MG63 (cell line): ENCODE data around the gene COL25A1. TPM values are rescaled to one million over a fixed set of nuclear protein-coding genes. Genes with fewer than 3 reads are reported as not detected.
"Not testable (repeated sequence)": the region's sequence is repeated elsewhere in the genome, so short reads cannot be mapped to it uniquely, and the experiment has no call there.

ENCODE experiments used
- DNase-seq: peaks from one replicate; pipeline ENCODE4 v3.0.0-alpha.2; 2020
- H3K27me3 ChIP-seq: fragments of 250-450 bp; sonication (Bioruptor Pico); 2 replicates; pipeline ENCODE4 v1.5.1; 2020; ENCODE audit warnings: mild to moderate bottlenecking, moderate library complexity
- H3K36me3 ChIP-seq: fragments of 250-450 bp; sonication (Bioruptor Pico); 2 replicates; pipeline ENCODE4 v1.5.1; 2020; ENCODE audit warnings: mild to moderate bottlenecking, moderate library complexity
- H3K4me3 ChIP-seq: fragments of 250-450 bp; sonication (Bioruptor Pico); 2 replicates; pipeline ENCODE4 v1.5.1; 2020; ENCODE audit warnings: mild to moderate bottlenecking, moderate library complexity
- H3K9me3 ChIP-seq: fragments of 250-450 bp; sonication (Bioruptor Pico); 2 replicates; pipeline ENCODE4 v1.5.1; 2020; ENCODE audit warnings: mild to moderate bottlenecking, moderate library complexity
- total RNA-seq: library from RNA; depleted of rRNA; stranded (reverse); fragments of >200 nt; shearing (Covaris generic); gene quantifications from 2 replicates; pipeline ENCODE4 v1.2.3, GENCODE V29; 2014; ENCODE audit warnings: low replicate concordance

COL25A1 gene
- total RNA-seq, 1 experiment from 2014 or later: not detected

DNA sequence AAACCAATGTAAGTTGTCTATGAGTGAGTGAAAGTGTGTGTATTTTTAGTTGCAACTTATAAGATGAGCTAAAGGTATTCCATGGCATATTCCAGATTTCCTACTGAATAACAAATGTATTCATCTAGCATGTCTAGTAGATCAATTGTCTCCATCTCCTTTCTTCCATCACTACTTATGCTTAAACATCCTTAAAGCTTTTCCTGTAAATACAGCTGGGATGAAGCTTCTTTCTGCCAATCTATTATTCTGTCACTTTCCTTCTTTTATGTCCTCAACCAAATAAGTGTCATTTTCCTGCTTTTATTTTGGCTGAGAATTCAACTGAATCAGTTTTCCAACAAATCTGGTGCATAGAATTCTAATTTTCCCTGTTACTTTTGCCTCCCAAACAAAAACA, 136.3 kb downstream of the COL25A1 start:
- no peak for DNase-seq
- Histone ChIP-seq H3K36me3 (no peaks in the 10 kb centered on the region), H3K9me3 (no peaks in the 10 kb centered on the region), H3K27me3 (no peaks in the 10 kb centered on the region), H3K4me3 (no peak overlapping the region)

DNA sequence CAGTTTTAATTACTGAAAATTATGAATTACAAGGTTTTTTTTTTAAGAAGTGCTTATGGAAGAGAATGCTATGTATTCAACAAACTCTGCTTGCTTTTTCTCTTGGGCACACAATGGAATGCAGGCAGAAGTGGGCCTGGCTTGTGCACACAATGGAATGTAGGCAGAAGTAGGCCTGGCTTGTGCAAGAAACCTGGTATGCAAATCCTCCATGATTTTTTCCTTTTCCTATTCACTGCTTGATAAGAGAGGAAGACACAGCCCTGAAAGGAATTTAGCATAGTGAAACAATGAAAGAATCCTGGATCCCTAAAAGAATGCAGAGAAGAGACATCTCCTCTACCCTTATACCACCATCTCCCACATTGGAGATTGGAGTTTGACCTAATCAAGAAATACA, 138.4 kb downstream of the COL25A1 start:
- Histone ChIP-seq H3K4me3 (no peak overlapping the region), H3K27me3 (no peaks in the 10 kb centered on the region), H3K36me3 (no peaks in the 10 kb centered on the region), H3K9me3 (no peaks in the 10 kb centered on the region)
- DNase-seq: no peak

GRCh38 chr4:109163493-109163892, 139.0 kb downstream of the COL25A1 start:
- DNase-seq: no peak
- no peak overlapping the region for H3K4me3 ChIP-seq
- H3K36me3 ChIP-seq: no peaks in the 10 kb centered on the region
- no peaks in the 10 kb centered on the region for H3K27me3 ChIP-seq
- H3K9me3 ChIP-seq: no peaks in the 10 kb centered on the region

DNA sequence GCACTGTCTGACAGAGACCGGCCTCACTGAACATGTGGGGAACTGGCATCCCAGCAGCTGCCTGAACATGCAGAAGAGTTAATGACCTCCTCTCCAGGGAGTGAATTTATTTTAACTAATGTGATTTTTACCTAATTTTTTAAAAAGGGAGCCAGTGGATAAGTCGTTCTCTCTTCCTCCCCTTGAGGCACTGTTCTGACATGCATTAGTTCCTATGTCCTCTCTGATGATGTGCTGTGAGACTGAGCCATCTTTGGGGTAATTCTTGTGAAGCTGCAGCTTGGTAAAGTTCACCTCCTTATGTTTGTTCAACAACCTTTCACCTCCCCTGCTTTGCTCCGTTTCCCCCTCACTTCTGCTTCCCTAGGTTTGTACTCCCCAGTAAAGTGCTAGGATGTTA, 139.7 kb downstream of the COL25A1 start:
- H3K36me3 ChIP-seq: no peaks in the 10 kb centered on the region
- no peaks in the 10 kb centered on the region for H3K9me3 ChIP-seq
- H3K27me3 ChIP-seq: no peaks in the 10 kb centered on the region
- H3K4me3 ChIP-seq: no peak overlapping the region
- DNase-seq: no peak

GRCh38 chr4:109160494-109160893, 142.0 kb downstream of the COL25A1 start:
- no peak overlapping the region for H3K4me3 ChIP-seq
- no peaks in the 10 kb centered on the region for H3K9me3 ChIP-seq
- no peaks in the 10 kb centered on the region for H3K27me3 ChIP-seq
- H3K36me3 ChIP-seq: no peaks in the 10 kb centered on the region
- DNase-seq: no peak

DNA sequence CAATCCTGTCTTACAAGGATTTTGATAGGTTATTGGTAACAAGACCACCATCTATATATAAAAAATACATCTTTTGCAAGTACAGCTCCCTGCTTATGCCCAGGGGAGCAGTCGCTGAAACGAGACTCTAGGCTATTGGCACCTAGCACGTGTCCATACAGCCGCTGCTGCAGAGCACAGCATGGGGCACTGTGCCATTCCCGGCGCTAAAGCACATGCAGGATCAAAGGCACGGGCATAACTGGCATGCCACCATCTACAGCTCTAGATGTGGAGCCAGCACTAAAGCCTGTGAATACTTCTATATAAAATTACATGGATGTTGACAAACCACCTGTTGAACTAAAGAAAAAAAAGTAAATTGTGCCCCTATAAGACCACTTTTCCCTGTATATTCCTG, 144.8 kb downstream of the COL25A1 start:
- DNase-seq: no peak
- Histone ChIP-seq H3K9me3 (no peaks in the 10 kb centered on the region), H3K36me3 (no peaks in the 10 kb centered on the region), H3K4me3 (no peak overlapping the region), H3K27me3 (no peaks in the 10 kb centered on the region)

- no peak overlapping the region for H3K4me3 ChIP-seq
- DNase-seq: no peak
- no peaks in the 10 kb centered on the region for H3K9me3 ChIP-seq
- no peaks in the 10 kb centered on the region for H3K27me3 ChIP-seq
- no peaks in the 10 kb centered on the region for H3K36me3 ChIP-seq
These were observed 145.3 kb downstream of the COL25A1 start for GRCh38 chr4:109157205-109157604.

DNA sequence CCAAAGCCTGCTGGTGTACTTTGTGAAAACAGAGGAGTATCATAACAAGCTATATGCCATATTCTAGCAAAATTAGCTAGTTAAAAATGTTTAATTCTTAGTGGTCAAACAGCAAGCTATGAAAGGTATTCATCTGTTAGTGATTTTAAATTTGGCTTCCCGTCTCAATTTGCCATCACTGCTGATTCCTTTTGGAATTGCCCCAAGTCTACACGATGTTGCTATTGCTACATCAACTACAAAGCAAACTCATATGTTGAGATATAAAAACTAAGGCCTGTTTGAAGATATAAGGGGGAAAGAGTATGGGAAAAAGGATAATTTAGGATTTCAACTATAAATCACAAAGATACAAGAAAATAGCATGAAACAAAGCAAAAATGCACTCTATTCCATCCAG, 146.1 kb downstream of the COL25A1 start:
- Histone ChIP-seq H3K4me3 (no peak overlapping the region), H3K27me3 (no peaks in the 10 kb centered on the region), H3K36me3 (no peaks in the 10 kb centered on the region), H3K9me3 (no peaks in the 10 kb centered on the region)
- DNase-seq: no peak

DNA sequence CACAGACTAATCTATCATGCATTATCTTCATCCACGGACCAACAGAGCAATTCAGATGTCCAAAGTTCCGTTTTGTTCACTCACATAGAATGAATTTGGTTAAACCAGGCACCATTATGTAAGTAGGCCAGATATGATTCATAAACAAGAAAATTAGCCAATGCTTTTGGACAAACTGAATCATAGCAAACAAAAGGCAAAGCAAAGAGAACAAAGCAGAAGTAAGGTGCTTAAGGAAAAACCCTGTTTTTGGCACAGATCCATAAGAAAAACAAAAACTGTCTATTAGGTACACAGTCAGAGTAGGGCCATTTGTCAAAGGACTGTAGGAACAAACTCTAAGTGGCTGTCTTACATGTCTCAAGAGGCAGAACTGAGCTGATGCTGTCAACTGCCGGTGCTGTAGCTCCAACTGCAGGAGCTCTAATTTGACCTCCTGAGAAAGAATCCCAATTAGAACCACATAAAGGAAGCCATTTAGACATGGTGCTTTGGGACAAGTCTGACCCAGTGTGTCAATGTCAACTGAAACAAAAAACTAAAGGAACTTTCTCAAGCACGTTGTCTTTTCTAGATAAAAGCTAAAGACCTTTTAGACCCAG, 146.7 kb downstream of the COL25A1 start:
- Histone ChIP-seq H3K4me3 (no peak overlapping the region), H3K27me3 (no peaks in the 10 kb centered on the region), H3K36me3 (no peaks in the 10 kb centered on the region), H3K9me3 (no peaks in the 10 kb centered on the region)
- DNase-seq: no peak

DNA sequence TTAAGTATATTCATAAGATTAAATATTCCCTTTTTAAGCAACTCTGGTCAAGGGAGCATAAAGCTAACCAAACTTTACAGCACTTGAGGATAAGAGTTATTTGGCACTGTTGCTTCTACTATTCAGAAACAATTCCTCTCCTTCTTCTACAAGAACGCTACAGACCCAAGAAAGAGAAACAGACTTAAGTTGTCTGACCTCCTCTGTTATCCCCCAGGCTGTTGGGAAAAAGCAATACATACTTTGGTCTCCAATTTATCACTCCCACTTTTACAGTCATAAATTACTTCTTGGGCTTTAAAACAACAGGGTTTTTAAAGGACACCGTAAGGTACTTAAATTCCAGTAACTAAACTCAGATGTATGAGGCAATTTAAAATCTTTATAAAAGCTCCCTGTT, 147.4 kb downstream of the COL25A1 start:
- Histone ChIP-seq H3K27me3 (no peaks in the 10 kb centered on the region), H3K4me3 (no peak overlapping the region), H3K36me3 (no peaks in the 10 kb centered on the region), H3K9me3 (no peaks in the 10 kb centered on the region)
- no peak for DNase-seq

DNA sequence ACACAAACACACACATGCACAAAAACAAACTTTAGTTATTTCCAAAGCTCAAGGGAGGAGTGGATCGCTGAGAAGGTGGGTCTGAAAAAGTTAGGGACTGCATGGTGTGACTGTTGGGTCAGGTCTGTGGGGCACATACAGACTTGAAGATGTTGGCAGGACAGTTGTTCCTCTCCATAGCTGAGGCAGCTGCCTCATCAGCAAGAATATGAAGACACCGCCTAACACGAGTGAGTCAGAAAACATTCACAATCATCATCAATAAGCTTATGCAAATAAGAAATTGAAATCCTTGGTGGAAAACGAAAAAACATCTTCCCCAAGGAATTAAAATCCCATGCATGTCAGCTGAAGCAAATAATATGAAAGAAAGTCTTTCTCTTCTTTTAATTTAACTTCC, 148.0 kb downstream of the COL25A1 start:
- Histone ChIP-seq H3K36me3 (no peaks in the 10 kb centered on the region), H3K4me3 (no peak overlapping the region), H3K27me3 (no peaks in the 10 kb centered on the region), H3K9me3 (no peaks in the 10 kb centered on the region)
- no peak for DNase-seq

GRCh38 chr4:109149836-109150235, 152.6 kb downstream of the COL25A1 start:
- no peaks in the 10 kb centered on the region for H3K36me3 ChIP-seq
- H3K27me3 ChIP-seq: no peaks in the 10 kb centered on the region
- H3K4me3 ChIP-seq: no peak overlapping the region
- no peaks in the 10 kb centered on the region for H3K9me3 ChIP-seq
- DNase-seq: no peak

DNA sequence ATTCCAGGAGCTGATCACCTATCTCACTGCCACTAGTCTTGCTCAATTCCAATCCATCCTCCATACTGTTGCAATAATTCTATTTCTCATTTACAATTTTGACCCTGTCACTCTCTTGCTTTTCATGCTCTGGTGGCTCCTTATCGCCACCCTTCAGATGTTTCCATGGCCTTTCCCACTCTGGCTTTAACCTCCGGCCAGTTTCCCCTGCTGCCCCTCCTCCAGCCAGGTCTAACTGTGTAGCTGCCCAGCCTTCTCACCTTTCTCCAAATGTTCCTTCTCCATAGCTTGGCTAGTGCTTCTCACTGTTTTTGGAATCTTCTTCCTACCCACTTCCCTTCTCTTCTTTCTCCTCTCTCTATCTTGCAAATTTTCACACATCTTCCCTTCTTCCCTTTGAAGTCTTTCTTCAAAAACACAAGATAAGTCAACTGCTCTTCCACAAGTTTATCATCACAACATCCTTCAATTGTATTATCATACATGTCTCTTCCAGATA, 153.8 kb downstream of the COL25A1 start:
- no peak for DNase-seq
- no peak overlapping the region for H3K4me3 ChIP-seq
- H3K36me3 ChIP-seq: no peaks in the 10 kb centered on the region
- no peaks in the 10 kb centered on the region for H3K9me3 ChIP-seq
- H3K27me3 ChIP-seq: no peaks in the 10 kb centered on the region

DNA sequence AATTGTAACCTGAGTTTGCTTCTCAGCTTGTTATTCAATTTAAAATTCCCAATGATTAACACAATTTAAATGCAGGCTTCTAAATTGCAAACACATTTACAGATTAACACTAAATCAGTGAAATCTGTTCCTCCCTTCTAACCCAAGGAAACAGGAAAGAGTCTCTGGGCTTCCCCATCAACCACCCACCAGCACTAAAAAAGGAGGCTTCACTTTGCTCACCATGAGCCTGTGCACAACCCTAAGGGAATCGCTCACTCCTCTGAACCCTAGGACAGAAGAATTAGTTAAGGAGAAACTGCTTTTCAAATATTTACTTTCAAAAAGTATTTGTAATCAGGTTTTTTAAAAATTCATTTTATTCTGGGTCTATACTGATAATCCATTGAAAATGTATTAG, 155.3 kb downstream of the COL25A1 start:
- no peaks in the 10 kb centered on the region for H3K27me3 ChIP-seq
- no peak overlapping the region for H3K4me3 ChIP-seq
- no peaks in the 10 kb centered on the region for H3K9me3 ChIP-seq
- H3K36me3 ChIP-seq: no peaks in the 10 kb centered on the region
- DNase-seq: no peak

- Histone ChIP-seq H3K27me3 (no peaks in the 10 kb centered on the region), H3K9me3 (no peaks in the 10 kb centered on the region), H3K4me3 (no peak overlapping the region), H3K36me3 (no peaks in the 10 kb centered on the region)
- DNase-seq: no peak
These were observed 156.0 kb downstream of the COL25A1 start for GRCh38 chr4:109146499-109146898.

DNA sequence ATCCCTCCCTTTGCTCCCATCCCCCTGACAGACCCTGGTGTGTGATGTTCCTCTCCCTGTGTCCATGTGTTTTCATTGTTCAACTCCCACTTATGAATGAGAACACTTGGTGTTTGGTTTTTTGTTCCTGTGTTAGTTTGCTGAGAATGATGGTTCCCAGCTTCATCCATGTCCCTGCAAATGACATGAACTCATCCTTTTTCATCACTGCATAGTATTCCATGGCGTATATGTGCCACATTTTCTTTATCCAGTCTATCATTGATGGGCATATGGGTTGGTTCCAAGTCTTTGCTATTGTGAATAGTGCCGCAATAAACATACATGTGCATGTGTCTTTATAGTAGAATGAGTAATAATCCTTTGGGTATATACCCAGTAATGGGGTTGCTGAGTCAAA, 164.3 kb downstream of the COL25A1 start:
- DNase-seq, H3K9me3 ChIP-seq, H3K4me3 ChIP-seq, H3K36me3 ChIP-seq, H3K27me3 ChIP-seq: not testable (repeated sequence)

DNA sequence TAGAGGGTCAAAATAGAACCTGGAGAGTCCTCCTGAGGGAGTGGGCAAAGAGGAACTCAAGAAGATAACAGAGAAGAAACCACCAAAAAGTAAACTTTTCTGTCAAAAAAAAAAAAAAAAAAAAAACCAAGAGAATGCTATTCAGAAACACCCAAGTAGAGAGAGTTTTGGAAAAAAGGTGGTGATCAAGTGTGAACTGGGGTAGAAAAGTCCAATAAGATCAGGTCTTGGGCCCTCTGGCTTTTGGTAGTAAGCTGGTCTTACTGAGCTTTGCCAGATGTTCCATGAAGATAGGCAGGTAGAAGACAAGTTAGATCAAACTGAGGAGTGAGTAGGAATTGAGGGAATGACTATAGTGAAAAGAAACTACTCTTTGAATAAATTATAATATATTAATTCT, 167.5 kb downstream of the COL25A1 start:
- Histone ChIP-seq H3K4me3 (no peak overlapping the region), H3K27me3 (no peaks in the 10 kb centered on the region), H3K36me3 (no peaks in the 10 kb centered on the region), H3K9me3 (no peaks in the 10 kb centered on the region)
- no peak for DNase-seq

DNA sequence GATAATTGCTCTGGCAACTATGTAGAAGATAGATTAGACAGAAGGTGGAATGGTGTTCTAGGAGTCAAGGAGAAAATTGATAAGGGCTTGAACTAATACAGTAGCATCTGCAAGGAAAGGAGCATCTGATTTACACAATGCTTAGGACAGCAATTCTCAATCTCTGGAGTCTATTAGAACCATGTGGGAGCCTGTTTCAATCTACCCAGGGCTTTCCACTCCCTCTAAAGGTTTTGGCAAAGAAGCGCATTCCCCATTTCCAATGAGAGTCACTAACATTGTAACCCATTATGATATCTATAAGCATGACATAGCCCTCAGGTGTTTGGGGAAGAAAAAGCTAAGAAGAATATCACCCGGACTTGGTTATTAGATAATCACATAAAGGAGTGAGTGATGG, 168.2 kb downstream of the COL25A1 start:
- no peak for DNase-seq
- Histone ChIP-seq H3K36me3 (no peaks in the 10 kb centered on the region), H3K4me3 (no peak overlapping the region), H3K27me3 (no peaks in the 10 kb centered on the region), H3K9me3 (no peaks in the 10 kb centered on the region)

DNA sequence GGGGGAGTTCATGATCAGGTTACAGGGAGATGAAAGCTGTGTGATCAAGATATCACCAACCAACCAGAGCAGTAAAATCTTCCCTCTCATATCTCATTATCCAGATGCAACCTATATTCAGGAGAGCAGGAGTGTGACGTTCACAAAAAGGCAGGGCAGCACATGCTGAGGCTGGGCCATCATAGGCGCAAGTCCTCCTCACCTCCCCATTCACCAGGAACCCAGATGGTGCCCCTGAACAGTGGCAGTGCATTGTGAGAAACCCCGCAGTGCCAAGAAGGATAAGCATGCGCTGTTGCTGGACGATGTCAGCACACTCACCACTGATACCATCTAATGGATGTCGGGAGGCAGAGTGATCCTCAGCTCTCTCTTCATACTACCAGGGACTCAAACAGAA, 170.9 kb downstream of the COL25A1 start:
- Histone ChIP-seq H3K27me3 (no peaks in the 10 kb centered on the region), H3K9me3 (no peaks in the 10 kb centered on the region), H3K4me3 (no peak overlapping the region), H3K36me3 (no peaks in the 10 kb centered on the region)
- no peak for DNase-seq
